Suppressor macrophage treated with lipopolysaccharide for 4 hours (primary cell): ENCODE measurements around the gene CHN2.
"Not testable (repeated sequence)": the region's sequence is repeated elsewhere in the genome, so short reads cannot be mapped to it uniquely, and the experiment has no call there.

ENCODE experiments used
- DNase-seq: peaks from one replicate; pipeline ENCODE4 v3.0.0-alpha.2; 2020

The CHN2 gene

GRCh38 chr7:29262191-29262917, 67.8 kb downstream of the CHN2 start:
- no peak for DNase-seq

GRCh38 chr7:29263601-29264207, 69.1 kb downstream of the CHN2 start:
- DNase-seq = not testable (repeated sequence)

- DNase-seq = peak; percentile 50
Measured at GRCh38 chr7:29265208-29265923, 70.8 kb downstream of the CHN2 start.

GRCh38 chr7:29269935-29270334, 75.4 kb downstream of the CHN2 start:
- no peak for DNase-seq

- DNase-seq = peak; percentile 58
Measured at GRCh38 chr7:29270594-29271318, 76.2 kb downstream of the CHN2 start.

- DNase-seq = no peak
Measured at GRCh38 chr7:29271319-29271658, 76.7 kb downstream of the CHN2 start.

- DNase-seq = no peak
Measured at GRCh38 chr7:29272057-29272456, 77.5 kb downstream of the CHN2 start.

GRCh38 chr7:29274146-29275017, 79.8 kb downstream of the CHN2 start:
- no peak for DNase-seq

GRCh38 chr7:29275018-29275318, 80.4 kb downstream of the CHN2 start:
- no peak for DNase-seq

GRCh38 chr7:29275493-29275892, 80.9 kb downstream of the CHN2 start:
- DNase-seq = no peak

GRCh38 chr7:29276199-29276598, 81.6 kb downstream of the CHN2 start:
- DNase-seq = no peak

- DNase-seq = no peak
Measured at GRCh38 chr7:29276806-29277205, 82.2 kb downstream of the CHN2 start.

GRCh38 chr7:29277436-29278215, 83.1 kb downstream of the CHN2 start:
- DNase-seq = no peak

GRCh38 chr7:29278337-29279069, 83.9 kb downstream of the CHN2 start:
- no peak for DNase-seq

- no peak for DNase-seq
Measured at GRCh38 chr7:29281782-29282541, 87.4 kb downstream of the CHN2 start.

GRCh38 chr7:29282819-29283414, 88.3 kb downstream of the CHN2 start:
- peak; percentile 52 for DNase-seq

GRCh38 chr7:29284696-29285443, 90.3 kb downstream of the CHN2 start:
- peak; percentile 35 for DNase-seq

- DNase-seq = peak; percentile 78
Measured at GRCh38 chr7:29285444-29285793, 90.8 kb downstream of the CHN2 start.

- no peak for DNase-seq
Measured at GRCh38 chr7:29285861-29286260, 91.3 kb downstream of the CHN2 start.
